Upper lobe of left lung (tissue), 4 donors: ENCODE data around the gene ENKUR.

Source experiments
- EP300 ChIP-seq, 4 donors: sonication (generic); formaldehyde crosslinking; IDR thresholded peaks; one replicate each; pipeline ENCODE4 v1.5.1; 2017; ENCODE audit warnings: antibody characterized with exemption in 4 of 4, control low read depth in 2 of 4
- POLR2A ChIP-seq, 4 donors: fragments of 450-650 bp; IDR thresholded peaks; one replicate each; pipeline ENCODE4 v1.5.1; 2016 to 2017; ENCODE audit warnings: antibody characterized with exemption in 4 of 4, mild to moderate bottlenecking in 2 of 4
- POLR2AphosphoS5 ChIP-seq, 2 donors: sonication (generic); formaldehyde crosslinking; IDR thresholded peaks; one replicate each; pipeline ENCODE4 v1.5.1; 2017; ENCODE audit warnings: antibody characterized with exemption in 2 of 2
- TF ChIP-seq, protein P1 (sequence below), 6 experiments: fragments of 450-650 bp in 4 of 6; fragments of 200-600 bp in 2 of 6; sonication (generic) in 2 of 6; IDR thresholded peaks; one replicate each; pipeline ENCODE4 v1.5.1; 2016 to 2019; ENCODE audit warnings: antibody characterized with exemption in 6 of 6

- TF ChIP-seq, protein P1, sequence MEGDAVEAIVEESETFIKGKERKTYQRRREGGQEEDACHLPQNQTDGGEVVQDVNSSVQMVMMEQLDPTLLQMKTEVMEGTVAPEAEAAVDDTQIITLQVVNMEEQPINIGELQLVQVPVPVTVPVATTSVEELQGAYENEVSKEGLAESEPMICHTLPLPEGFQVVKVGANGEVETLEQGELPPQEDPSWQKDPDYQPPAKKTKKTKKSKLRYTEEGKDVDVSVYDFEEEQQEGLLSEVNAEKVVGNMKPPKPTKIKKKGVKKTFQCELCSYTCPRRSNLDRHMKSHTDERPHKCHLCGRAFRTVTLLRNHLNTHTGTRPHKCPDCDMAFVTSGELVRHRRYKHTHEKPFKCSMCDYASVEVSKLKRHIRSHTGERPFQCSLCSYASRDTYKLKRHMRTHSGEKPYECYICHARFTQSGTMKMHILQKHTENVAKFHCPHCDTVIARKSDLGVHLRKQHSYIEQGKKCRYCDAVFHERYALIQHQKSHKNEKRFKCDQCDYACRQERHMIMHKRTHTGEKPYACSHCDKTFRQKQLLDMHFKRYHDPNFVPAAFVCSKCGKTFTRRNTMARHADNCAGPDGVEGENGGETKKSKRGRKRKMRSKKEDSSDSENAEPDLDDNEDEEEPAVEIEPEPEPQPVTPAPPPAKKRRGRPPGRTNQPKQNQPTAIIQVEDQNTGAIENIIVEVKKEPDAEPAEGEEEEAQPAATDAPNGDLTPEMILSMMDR (IDR thresholded peaks at IDR 0.05): no peak
- TF ChIP-seq POLR2AphosphoS5 (IDR thresholded peaks at IDR 0.05): no peak
- no peak for TF ChIP-seq POLR2A (IDR thresholded peaks at IDR 0.05)
- no peak for TF ChIP-seq EP300 (IDR thresholded peaks at IDR 0.05)
Observed at GRCh38 chr10:24989867-24990266, 26.1 kb downstream of the ENKUR start.
